Measurements from ENCODE around the gene CDH22. TPM values are rescaled to one million over a fixed set of nuclear protein-coding genes. Genes with fewer than 3 reads are reported as not detected.

The CDH22 gene
- total RNA-seq, 1 experiment from 2014 or later: not detected

DNA sequence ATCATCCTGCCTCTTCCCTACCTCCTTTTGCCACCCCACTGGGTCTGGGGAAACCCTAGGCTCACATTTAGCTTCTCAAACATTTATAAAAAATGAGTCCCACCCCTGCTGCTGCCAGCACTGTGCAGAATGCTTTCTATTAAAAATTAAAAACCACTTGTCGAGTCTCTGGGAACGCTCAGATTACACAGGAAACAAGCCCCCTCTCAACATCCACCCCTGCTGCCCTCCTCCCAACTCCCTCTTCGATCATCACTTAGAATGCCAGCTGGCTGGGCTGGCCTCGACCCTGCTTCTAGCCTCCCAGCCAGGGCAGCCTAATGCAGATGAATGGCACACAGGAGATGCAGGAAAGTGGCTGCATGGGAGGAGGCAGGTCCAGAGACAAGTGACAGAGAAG lies 75.8 kb downstream of the CDH22 start:
- intact Hi-C loops (cut with micrococcal nuclease; ENCODE audit: unreplicated experiment) (no loop called here), in situ Hi-C loops (cut with HindIII; ENCODE audit: low pct_unique_long_range_greater_than_20kb, low sequenced_read_pairs) (no loop called here)
- DNase-seq (ENCODE audit: low read depth, low spot score) (no peak), ATAC-seq (no peak)
- H3K36me3 ChIP-seq (ENCODE audit: control insufficient read depth, insufficient read depth, low read length): no peaks in the 10 kb centered on the region
- no peak overlapping the region for H3K27ac ChIP-seq (ENCODE audit: low read length)
- H3K27me3 ChIP-seq (ENCODE audit: control insufficient read depth, insufficient read depth, low read length): peaks cover 12% of the 10 kb centered on the region
- ChIA-PET POLR2A (no interaction called here), CTCF (no interaction called here)
- no TSS peak for BruUV-seq (replicated peaks)
- H3K4me3 ChIP-seq (ENCODE audit: low read depth in 2 of 2, low read length in 2 of 2): no peak overlapping the region
- H3K9me3 ChIP-seq (ENCODE audit: control insufficient read depth, insufficient read depth, low read depth, low read length): no peaks in the 10 kb centered on the region
- no peaks in the 10 kb centered on the region; the same call in 1 of the 2 replicates for H3K4me1 ChIP-seq (ENCODE audit: control insufficient read depth, insufficient read depth, low read length)
- TF ChIP-seq, protein P1, sequence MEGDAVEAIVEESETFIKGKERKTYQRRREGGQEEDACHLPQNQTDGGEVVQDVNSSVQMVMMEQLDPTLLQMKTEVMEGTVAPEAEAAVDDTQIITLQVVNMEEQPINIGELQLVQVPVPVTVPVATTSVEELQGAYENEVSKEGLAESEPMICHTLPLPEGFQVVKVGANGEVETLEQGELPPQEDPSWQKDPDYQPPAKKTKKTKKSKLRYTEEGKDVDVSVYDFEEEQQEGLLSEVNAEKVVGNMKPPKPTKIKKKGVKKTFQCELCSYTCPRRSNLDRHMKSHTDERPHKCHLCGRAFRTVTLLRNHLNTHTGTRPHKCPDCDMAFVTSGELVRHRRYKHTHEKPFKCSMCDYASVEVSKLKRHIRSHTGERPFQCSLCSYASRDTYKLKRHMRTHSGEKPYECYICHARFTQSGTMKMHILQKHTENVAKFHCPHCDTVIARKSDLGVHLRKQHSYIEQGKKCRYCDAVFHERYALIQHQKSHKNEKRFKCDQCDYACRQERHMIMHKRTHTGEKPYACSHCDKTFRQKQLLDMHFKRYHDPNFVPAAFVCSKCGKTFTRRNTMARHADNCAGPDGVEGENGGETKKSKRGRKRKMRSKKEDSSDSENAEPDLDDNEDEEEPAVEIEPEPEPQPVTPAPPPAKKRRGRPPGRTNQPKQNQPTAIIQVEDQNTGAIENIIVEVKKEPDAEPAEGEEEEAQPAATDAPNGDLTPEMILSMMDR (IDR thresholded peaks at IDR 0.05): no peak
- TF ChIP-seq, protein P2, sequence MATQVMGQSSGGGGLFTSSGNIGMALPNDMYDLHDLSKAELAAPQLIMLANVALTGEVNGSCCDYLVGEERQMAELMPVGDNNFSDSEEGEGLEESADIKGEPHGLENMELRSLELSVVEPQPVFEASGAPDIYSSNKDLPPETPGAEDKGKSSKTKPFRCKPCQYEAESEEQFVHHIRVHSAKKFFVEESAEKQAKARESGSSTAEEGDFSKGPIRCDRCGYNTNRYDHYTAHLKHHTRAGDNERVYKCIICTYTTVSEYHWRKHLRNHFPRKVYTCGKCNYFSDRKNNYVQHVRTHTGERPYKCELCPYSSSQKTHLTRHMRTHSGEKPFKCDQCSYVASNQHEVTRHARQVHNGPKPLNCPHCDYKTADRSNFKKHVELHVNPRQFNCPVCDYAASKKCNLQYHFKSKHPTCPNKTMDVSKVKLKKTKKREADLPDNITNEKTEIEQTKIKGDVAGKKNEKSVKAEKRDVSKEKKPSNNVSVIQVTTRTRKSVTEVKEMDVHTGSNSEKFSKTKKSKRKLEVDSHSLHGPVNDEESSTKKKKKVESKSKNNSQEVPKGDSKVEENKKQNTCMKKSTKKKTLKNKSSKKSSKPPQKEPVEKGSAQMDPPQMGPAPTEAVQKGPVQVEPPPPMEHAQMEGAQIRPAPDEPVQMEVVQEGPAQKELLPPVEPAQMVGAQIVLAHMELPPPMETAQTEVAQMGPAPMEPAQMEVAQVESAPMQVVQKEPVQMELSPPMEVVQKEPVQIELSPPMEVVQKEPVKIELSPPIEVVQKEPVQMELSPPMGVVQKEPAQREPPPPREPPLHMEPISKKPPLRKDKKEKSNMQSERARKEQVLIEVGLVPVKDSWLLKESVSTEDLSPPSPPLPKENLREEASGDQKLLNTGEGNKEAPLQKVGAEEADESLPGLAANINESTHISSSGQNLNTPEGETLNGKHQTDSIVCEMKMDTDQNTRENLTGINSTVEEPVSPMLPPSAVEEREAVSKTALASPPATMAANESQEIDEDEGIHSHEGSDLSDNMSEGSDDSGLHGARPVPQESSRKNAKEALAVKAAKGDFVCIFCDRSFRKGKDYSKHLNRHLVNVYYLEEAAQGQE (IDR thresholded peaks at IDR 0.05; ENCODE audit: insufficient read depth in 1 of 2, low read depth in 2 of 2, low read length in 1 of 2): no peak
- TF ChIP-seq POLR2AphosphoS5 (IDR thresholded peaks at IDR 0.05; ENCODE audit: low read depth, low read length): no peak
- TF ChIP-seq SIN3A (IDR thresholded peaks at IDR 0.05; ENCODE audit: borderline replicate concordance, insufficient read depth, low read depth, low read length): no peak
- no peak for TF ChIP-seq TCF7L2 (IDR thresholded peaks at IDR 0.05; ENCODE audit: low read depth, low read length)

- DNase-seq (ENCODE audit: low read depth, low spot score) (no peak), ATAC-seq (no peak)
- no peaks in the 10 kb centered on the region for H3K4me1 ChIP-seq (ENCODE audit: control insufficient read depth, insufficient read depth, low read length)
- ChIA-PET POLR2A (no interaction called here), CTCF (no interaction called here)
- no peaks in the 10 kb centered on the region for H3K36me3 ChIP-seq (ENCODE audit: control insufficient read depth, insufficient read depth, low read length)
- no peaks in the 10 kb centered on the region for H3K9me3 ChIP-seq (ENCODE audit: control insufficient read depth, insufficient read depth, low read depth, low read length)
- in situ Hi-C loops (cut with HindIII; ENCODE audit: low pct_unique_long_range_greater_than_20kb, low sequenced_read_pairs) (no loop called here), intact Hi-C loops (cut with micrococcal nuclease; ENCODE audit: unreplicated experiment) (no loop called here)
- no peak overlapping the region for H3K27ac ChIP-seq (ENCODE audit: low read length)
- no peak overlapping the region for H3K4me3 ChIP-seq (ENCODE audit: low read depth in 2 of 2, low read length in 2 of 2)
- BruUV-seq (replicated peaks): no TSS peak
- peaks cover 12% of the 10 kb centered on the region for H3K27me3 ChIP-seq (ENCODE audit: control insufficient read depth, insufficient read depth, low read length)
- TF ChIP-seq, protein P1 (IDR thresholded peaks at IDR 0.05): no peak
- TF ChIP-seq, protein P2 (IDR thresholded peaks at IDR 0.05; ENCODE audit: insufficient read depth in 1 of 2, low read depth in 2 of 2, low read length in 1 of 2): peak; percentile 97
Measured at GRCh38 chr20:46230801-46231282, 77.5 kb downstream of the CDH22 start.
